GM18861 (cell line): Measurements from ENCODE around the gene UBE2K.
"Not testable (repeated sequence)": the region's sequence is repeated elsewhere in the genome, so short reads cannot be mapped to it uniquely, and the experiment has no call there.

ENCODE experiments used
- ATAC-seq: cut with Tn5 transposase; IDR thresholded peaks from one replicate; pipeline ENCODE4 v1.9.1; 2021; ENCODE audit not compliant: unreplicated experiment

Gene UBE2K

DNA sequence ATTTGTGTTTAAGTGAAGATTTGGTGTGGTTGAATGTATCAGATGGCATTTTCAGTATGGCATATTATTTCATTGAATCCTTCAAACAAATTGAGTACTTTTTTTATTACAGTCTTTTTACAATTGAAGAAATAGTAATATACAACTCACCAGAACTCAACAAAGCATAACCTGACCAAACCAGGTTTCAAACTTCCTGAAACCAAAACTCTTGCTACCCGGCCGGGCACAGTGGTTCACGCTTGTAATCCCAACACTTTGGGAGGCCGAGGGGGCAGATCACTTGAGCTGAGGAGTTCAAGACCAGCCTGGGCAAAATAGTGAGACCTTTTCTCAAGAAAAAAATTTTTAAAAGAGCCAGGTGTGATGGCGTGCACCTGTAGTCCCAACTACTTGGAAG lies 94.2 kb downstream of the UBE2K start:
- no peak for ATAC-seq

GRCh38 chr4:39792529-39792928 lies 94.6 kb downstream of the UBE2K start:
- ATAC-seq: no peak

- not testable (repeated sequence) for ATAC-seq
Observed at GRCh38 chr4:39792976-39793375, 95.0 kb downstream of the UBE2K start.

GRCh38 chr4:39802005-39802404 lies 104.1 kb downstream of the UBE2K start:
- no peak for ATAC-seq

- no peak for ATAC-seq
Observed at GRCh38 chr4:39808231-39808749, 110.4 kb downstream of the UBE2K start.

GRCh38 chr4:39812500-39812899 lies 114.6 kb downstream of the UBE2K start:
- no peak for ATAC-seq

DNA sequence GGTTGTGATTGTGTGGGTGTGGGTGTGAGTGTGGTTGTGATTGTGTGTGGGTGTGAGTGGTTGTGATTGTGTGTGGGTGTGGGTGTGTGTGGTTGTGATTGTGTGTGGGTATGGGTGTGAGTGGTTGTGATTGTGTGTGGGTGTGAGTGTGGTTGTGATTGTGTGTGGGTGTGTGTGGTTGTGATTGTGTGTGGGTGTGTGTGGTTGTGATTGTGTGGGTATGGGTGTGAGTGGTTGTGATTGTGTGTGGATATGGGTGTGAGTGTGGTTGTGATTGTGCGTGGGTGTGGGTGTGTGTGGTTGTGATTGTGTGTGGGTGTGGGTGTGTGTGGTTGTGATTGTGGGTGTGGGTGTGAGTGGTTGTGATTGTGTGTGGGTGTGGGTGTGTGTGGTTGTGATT lies 115.1 kb downstream of the UBE2K start:
- not testable (repeated sequence) for ATAC-seq

DNA sequence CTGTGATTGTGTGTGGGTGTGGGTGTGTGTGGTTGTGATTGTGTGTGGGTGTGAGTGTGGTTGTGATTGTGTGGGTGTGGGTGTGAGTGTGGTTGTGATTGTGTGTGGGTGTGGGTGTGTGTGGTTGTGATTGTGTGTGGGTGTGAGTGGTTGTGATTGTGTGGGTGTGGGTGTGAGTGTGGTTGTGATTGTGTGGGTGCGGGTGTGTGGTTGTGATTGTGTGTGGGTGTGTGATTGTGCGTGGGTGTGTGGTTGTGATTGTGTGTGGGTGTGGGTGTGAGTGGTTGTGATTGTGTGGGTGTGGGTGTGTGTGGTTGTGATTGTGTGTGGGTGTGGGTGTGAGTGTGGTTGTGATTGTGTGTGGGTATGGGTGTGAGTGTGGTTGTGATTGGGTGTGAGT lies 115.8 kb downstream of the UBE2K start:
- ATAC-seq: not testable (repeated sequence)

DNA sequence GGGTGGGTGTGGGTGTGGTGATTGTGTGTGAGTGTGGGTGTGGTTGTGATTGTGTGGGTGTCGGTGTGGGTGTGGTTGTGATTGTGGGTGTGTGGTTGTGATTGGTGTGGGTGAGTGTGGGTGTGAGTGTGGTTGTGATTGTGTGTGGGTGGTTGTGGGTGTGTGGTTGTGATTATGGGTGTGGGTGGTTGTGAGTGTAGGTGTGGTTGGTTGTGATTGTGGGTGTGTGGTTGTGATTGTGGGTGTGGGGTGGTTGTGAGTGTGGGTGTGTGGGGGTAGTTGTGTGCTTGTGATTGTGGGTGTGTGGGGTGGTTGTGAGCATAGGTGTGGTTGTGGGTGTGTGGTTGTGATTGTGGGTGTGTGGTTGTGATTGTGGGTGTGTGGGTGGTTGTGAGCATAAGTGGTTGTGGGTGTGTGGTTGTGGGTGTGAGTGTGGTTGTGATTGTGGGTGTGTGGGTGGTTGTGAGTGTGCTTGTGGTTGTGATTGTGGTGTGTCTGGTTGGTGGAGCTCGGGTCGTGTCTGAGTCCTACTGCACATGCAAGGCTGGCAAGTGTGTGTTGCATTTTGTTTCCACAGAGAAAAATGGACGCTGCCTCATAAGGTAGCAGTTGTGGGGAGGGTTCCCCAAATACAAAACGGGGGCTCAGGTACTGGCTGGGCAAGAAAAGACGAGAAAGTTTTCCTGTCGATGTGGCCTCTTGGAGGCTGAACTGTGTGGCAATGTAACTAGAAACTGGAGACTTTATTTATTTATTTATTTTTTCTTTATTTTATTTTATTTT lies 116.7 kb downstream of the UBE2K start:
- no peak for ATAC-seq

DNA sequence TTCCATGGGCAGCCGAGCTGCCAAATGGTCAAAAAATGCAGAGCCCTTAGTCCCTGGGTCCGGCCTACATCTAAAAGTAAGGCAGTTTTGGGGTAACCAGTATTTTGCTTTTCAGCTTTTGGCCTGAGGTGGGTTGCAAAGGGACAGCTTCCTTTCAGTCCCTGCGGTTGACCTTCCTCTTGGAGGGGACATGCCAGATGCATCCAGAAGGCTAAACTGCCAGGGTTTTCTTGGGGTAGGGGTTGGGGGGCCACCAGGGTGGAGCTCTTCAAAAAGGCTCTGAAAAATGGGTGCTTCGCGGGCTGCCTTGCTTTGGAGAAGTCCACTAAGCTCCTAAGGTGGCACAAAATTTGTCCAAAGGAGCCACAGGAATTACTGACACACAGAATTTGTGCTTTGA lies 120.7 kb downstream of the UBE2K start:
- ATAC-seq: no peak

DNA sequence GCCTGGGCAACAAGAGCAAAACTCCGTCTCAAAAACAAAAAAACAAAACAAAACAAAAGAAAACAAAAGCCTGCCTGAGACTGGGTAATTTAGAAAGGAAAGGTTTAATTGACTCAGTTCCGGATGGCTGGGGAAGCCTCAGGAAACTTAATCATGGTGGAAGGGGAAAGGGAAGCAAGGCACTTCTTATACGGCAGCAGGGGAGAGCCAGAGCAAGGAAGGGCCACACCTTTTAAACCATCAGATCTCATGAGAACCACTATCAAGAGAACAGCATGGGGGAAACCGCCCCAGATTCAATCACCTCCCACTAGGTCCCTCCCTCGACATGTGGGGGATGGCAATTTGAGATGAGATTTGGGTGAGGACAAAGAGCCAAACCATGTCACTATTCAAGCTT lies 122.2 kb downstream of the UBE2K start:
- no peak for ATAC-seq

GRCh38 chr4:39821951-39822350 lies 124.0 kb downstream of the UBE2K start:
- no peak for ATAC-seq

DNA sequence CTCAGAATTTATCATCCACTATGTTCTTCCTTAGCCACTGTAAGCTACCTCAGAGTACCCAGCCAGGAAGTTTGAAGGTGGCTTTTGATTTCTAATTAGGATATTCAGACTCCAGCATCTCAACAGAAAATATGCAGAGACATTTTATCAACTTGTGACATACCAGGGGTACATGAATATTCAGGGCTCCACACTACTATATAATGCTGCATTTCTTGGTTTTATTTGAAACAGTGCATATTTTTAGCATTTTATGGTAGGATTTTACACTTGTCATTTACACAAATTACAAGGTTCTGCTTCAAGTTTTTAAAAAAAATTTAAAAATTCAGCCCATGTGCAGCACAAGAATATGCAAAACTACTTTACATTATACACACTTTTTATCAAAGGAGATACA lies 124.7 kb downstream of the UBE2K start:
- ATAC-seq: no peak

- no peak for ATAC-seq
Observed at GRCh38 chr4:39823191-39823590, 125.3 kb downstream of the UBE2K start.

DNA sequence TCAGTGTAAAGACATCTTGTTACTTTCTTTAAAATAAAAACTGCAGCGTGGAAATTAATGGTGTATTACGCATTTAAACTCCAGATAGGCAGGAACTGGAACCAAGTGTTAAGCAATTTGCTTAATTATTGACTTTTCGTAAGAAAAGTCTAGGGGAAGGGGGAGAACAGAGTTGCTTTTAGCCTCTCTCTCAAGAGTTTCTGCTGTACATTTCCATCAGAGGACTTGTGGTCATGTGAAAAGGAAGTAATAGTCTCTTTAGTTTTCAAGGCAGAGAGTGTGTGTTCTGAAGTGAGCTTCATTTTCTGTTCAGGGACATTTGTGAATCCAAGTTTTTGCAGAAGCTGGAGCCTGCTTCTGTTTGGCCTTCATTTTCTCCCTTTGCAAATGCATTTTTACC lies 127.2 kb downstream of the UBE2K start:
- ATAC-seq: no peak

- ATAC-seq: no peak
Observed at GRCh38 chr4:39825741-39826231, 127.8 kb downstream of the UBE2K start.
